Measurements from ENCODE around the gene INVS. TPM values are rescaled to one million over a fixed set of nuclear protein-coding genes. Genes with fewer than 3 reads are reported as not detected.
"Not testable (repeated sequence)": the region's sequence is repeated elsewhere in the genome, so short reads cannot be mapped to it uniquely, and the experiment has no call there.

The INVS gene, protein sequence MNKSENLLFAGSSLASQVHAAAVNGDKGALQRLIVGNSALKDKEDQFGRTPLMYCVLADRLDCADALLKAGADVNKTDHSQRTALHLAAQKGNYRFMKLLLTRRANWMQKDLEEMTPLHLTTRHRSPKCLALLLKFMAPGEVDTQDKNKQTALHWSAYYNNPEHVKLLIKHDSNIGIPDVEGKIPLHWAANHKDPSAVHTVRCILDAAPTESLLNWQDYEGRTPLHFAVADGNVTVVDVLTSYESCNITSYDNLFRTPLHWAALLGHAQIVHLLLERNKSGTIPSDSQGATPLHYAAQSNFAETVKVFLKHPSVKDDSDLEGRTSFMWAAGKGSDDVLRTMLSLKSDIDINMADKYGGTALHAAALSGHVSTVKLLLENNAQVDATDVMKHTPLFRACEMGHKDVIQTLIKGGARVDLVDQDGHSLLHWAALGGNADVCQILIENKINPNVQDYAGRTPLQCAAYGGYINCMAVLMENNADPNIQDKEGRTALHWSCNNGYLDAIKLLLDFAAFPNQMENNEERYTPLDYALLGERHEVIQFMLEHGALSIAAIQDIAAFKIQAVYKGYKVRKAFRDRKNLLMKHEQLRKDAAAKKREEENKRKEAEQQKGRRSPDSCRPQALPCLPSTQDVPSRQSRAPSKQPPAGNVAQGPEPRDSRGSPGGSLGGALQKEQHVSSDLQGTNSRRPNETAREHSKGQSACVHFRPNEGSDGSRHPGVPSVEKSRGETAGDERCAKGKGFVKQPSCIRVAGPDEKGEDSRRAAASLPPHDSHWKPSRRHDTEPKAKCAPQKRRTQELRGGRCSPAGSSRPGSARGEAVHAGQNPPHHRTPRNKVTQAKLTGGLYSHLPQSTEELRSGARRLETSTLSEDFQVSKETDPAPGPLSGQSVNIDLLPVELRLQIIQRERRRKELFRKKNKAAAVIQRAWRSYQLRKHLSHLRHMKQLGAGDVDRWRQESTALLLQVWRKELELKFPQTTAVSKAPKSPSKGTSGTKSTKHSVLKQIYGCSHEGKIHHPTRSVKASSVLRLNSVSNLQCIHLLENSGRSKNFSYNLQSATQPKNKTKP
- 10 to 100 TPM; 19.6 to 33.3 TPM for total RNA-seq
- polyA plus RNA-seq, result 1 to 10 TPM; 4.1 to 6.7 TPM
- long read RNA-seq, donor 1, partial matches to known transcripts, result 7 of 16 reads
- long read RNA-seq, donor 1, other reads (novel, unspliced or antisense), result 8 of 16 reads
- long read RNA-seq, donor 2, partial matches to known transcripts, result 0 of 17 reads
- long read RNA-seq, donor 2, other reads (novel, unspliced or antisense), result 16 of 17 reads

DNA sequence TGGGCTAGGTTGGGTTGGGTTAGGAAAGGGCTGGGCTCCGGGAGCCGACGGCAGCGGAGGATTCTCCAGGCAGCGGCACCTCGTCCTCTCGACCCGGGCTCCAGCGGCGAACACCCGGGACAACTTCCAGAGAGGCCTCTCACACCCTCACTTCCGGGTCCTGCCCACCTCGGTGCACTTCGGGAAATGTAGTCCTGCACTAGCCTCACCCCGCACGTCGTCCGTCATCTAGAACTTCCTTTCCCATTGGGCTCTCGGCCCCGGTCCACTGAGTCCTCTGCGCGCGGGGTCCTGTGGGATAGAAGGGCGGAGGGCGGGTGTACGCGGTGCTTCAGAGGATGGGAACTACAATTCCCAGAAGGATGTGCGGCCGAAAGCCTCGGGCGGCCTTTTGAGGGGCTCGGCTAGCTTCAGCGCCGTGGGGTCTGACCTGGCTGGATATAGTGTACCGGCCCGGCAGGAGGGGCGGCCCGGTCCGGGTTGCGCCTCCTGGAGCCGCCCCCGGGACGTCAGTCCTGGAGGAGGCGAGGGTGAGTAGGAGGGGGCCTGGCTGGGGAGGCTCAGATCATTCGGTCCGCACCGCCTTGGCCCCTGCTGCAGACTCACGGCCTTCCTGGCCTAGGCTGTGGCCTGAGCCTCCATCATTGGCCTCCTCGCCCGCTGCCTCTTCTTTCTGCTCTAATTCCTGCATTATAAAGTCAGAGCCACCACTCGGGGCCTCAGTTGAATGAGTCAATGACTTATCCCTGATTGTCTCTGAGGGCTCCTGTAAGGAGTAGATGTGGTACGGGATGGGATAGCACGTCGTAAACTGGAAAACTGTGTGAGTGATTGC is at the start of gene INVS, which contains the start of gene ERP44:
TSS of gene INVS (plus strand) at position 357 of the 835 bp plus-strand sequence. CDS start 5,279 bp downstream, outside the sequence.
TSS of gene ERP44 (minus strand) at position 114 of the 835 bp plus-strand sequence. CDS start 160 bp downstream, outside the sequence.
- DNase-seq (peak; percentile 99 to 100), ATAC-seq (ENCODE audit: low FRiP score) (peak; percentile 100)
- no peaks in the 10 kb centered on the region for H3K9me3 ChIP-seq (ENCODE audit: control insufficient read depth, low read length)
- H3K27ac ChIP-seq (ENCODE audit: low read depth in 1 of 2, low read length in 2 of 2), result peak within 1 kb of the TSS; percentile 63 to 84
- no peaks in the 10 kb centered on the region for H3K27me3 ChIP-seq (ENCODE audit: control insufficient read depth in 1 of 2, insufficient read depth in 2 of 2, low read length in 1 of 2)
- intact Hi-C loops (cut with DNase I), result loop anchor here in 1 of 2 donors (5.0 kb wide), 1 partner anchor 277 kb away; the partner anchor contains the start of gene NR4A3
- H3K36me3 ChIP-seq (ENCODE audit: control insufficient read depth in 1 of 2, insufficient read depth in 2 of 2, low read length in 1 of 2), result peaks cover under 1 to 3% of the 10 kb centered on the region in 2 donors
- 0 to 1% methylated on average over 54 of the region's 54 CpGs for WGBS, 2 donors
- no peaks in the 10 kb centered on the region for H3K4me1 ChIP-seq (ENCODE audit: control insufficient read depth in 1 of 2, insufficient read depth in 2 of 2, low read length in 2 of 2)
- peak within 1 kb of the TSS; percentile 83 to 84 for H3K4me3 ChIP-seq (ENCODE audit: low read length in 2 of 2)

DNA sequence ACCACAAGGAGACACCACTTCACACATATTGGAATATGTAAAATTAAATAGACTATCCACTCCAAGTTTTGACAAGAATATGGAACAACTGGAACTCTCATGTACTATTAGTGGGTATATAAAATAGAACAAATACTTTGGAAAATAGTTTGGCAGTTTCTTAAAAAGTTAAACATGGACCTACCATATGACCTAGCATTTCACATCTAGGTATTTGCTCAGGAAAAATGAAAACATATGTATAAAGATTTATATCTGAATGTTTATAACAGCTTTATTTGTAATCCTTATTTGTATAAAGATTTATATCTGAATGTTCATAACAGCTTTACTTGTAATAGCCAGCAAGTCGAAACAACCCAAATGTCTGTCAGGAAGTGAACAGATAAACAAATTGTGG is 49.5 kb upstream of the INVS start:
- WGBS, 2 donors, result 96 to 97% methylated on average over 1 of the region's 1 CpG
- Histone ChIP-seq H3K27me3 (ENCODE audit: control insufficient read depth in 1 of 2, insufficient read depth in 2 of 2, low read length in 1 of 2) (no peaks in the 10 kb centered on the region), H3K4me1 (ENCODE audit: control insufficient read depth in 1 of 2, insufficient read depth in 2 of 2, low read length in 2 of 2) (peaks cover 0 to 2% of the 10 kb centered on the region in 2 donors), H3K27ac (ENCODE audit: low read depth in 1 of 2, low read length in 2 of 2) (no peak overlapping the region), H3K4me3 (ENCODE audit: low read length in 2 of 2) (no peak overlapping the region), H3K9me3 (ENCODE audit: control insufficient read depth, low read length) (no peaks in the 10 kb centered on the region), H3K36me3 (ENCODE audit: control insufficient read depth in 1 of 2, insufficient read depth in 2 of 2, low read length in 1 of 2) (no peaks in the 10 kb centered on the region)
- DNase-seq, result no peak
- intact Hi-C loops (cut with DNase I), result loop anchor here in 1 of 2 donors (5.0 kb wide), 1 partner anchor 553 kb away; no protein-coding TSS in a partner anchor
- no peak for ATAC-seq (ENCODE audit: low FRiP score)

DNA sequence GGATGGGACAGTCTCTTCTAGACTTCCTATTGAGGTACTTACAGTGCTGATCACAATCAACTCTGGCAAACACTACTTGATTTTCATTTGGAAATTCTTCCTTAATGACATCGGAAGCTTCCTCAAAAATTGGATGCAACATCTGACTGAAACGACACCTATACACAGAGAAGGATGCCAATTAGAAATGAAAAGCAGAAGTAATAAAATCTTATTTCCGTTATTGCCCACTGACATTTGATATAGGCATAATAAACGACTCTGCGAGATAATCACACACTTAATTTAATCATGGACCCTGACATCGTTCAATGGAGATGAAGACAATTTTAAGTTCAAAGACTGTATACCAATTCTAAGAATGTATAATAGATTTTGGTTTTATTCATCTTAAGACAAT is 46.7 kb upstream of the INVS start:
- no peak overlapping the region for H3K27ac ChIP-seq (ENCODE audit: low read depth in 1 of 2, low read length in 2 of 2)
- peaks cover 0 to 2% of the 10 kb centered on the region in 2 donors for H3K4me1 ChIP-seq (ENCODE audit: control insufficient read depth in 1 of 2, insufficient read depth in 2 of 2, low read length in 2 of 2)
- H3K27me3 ChIP-seq (ENCODE audit: control insufficient read depth in 1 of 2, insufficient read depth in 2 of 2, low read length in 1 of 2), result no peaks in the 10 kb centered on the region
- WGBS, 2 donors, result 89% methylated on average over 6 of the region's 6 CpGs
- no peak overlapping the region for H3K4me3 ChIP-seq (ENCODE audit: low read length in 2 of 2)
- ATAC-seq (ENCODE audit: low FRiP score) (no peak), DNase-seq (no peak)
- H3K9me3 ChIP-seq (ENCODE audit: control insufficient read depth, low read length), result no peaks in the 10 kb centered on the region
- H3K36me3 ChIP-seq (ENCODE audit: control insufficient read depth in 1 of 2, insufficient read depth in 2 of 2, low read length in 1 of 2), result no peaks in the 10 kb centered on the region
- intact Hi-C loops (cut with DNase I), result no loop called here

DNA sequence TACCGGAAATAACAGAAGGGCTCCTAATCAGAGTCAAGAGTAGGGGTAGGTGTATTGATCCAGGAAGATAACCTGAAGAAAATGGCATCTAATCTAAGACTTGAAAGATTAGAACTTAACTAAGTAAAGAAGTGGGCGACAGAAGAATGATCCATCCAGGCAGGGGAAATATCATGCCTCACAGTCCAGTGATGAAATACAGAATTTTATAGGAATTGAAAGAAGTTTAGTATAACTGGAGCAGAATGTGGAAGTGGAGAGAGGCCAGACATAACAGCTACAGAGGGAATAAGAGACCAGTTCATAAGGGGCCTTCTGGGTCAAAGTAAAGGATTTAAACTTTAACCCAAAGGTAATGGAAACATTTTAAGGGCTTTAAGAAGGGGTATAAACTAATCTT is 42.5 kb upstream of the INVS start:
- Histone ChIP-seq H3K4me3 (ENCODE audit: low read length in 2 of 2) (no peak overlapping the region), H3K9me3 (ENCODE audit: control insufficient read depth, low read length) (no peaks in the 10 kb centered on the region), H3K27me3 (ENCODE audit: control insufficient read depth in 1 of 2, insufficient read depth in 2 of 2, low read length in 1 of 2) (no peaks in the 10 kb centered on the region), H3K27ac (ENCODE audit: low read depth in 1 of 2, low read length in 2 of 2) (no peak overlapping the region), H3K36me3 (ENCODE audit: control insufficient read depth in 1 of 2, insufficient read depth in 2 of 2, low read length in 1 of 2) (no peaks in the 10 kb centered on the region), H3K4me1 (ENCODE audit: control insufficient read depth in 1 of 2, insufficient read depth in 2 of 2, low read length in 2 of 2) (peaks cover 0 to 2% of the 10 kb centered on the region in 2 donors)
- intact Hi-C loops (cut with DNase I), result no loop called here
- ATAC-seq (ENCODE audit: low FRiP score) (no peak), DNase-seq (no peak)
- 94 to 95% methylated on average over 2 of the region's 2 CpGs for WGBS, 2 donors

DNA sequence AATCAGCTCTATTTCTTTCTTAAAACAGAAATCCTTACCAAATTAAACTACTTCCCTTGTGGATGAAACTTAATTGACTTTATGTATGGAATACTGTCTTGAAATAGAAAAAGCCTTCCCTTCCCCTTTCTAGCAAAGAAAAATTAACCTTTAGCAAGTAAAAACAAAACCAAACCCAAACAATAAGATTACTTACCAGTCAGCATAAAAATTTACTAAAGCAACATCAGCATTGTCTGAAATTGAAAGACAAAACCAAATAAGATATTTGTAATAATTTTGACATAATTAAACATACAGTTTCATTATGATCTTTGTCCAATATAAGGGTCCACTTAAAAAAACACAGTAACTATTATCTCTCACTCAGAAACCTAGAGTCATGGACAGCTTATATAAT is 41.4 kb upstream of the INVS start:
- H3K9me3 ChIP-seq (ENCODE audit: control insufficient read depth, low read length), result no peaks in the 10 kb centered on the region
- peaks cover 0 to 2% of the 10 kb centered on the region in 2 donors for H3K4me1 ChIP-seq (ENCODE audit: control insufficient read depth in 1 of 2, insufficient read depth in 2 of 2, low read length in 2 of 2)
- H3K27me3 ChIP-seq (ENCODE audit: control insufficient read depth in 1 of 2, insufficient read depth in 2 of 2, low read length in 1 of 2), result no peaks in the 10 kb centered on the region
- H3K27ac ChIP-seq (ENCODE audit: low read depth in 1 of 2, low read length in 2 of 2), result no peak overlapping the region
- intact Hi-C loops (cut with DNase I), result no loop called here
- H3K4me3 ChIP-seq (ENCODE audit: low read length in 2 of 2), result no peak overlapping the region
- no peaks in the 10 kb centered on the region for H3K36me3 ChIP-seq (ENCODE audit: control insufficient read depth in 1 of 2, insufficient read depth in 2 of 2, low read length in 1 of 2)
- DNase-seq (no peak), ATAC-seq (ENCODE audit: low FRiP score) (no peak)

DNA sequence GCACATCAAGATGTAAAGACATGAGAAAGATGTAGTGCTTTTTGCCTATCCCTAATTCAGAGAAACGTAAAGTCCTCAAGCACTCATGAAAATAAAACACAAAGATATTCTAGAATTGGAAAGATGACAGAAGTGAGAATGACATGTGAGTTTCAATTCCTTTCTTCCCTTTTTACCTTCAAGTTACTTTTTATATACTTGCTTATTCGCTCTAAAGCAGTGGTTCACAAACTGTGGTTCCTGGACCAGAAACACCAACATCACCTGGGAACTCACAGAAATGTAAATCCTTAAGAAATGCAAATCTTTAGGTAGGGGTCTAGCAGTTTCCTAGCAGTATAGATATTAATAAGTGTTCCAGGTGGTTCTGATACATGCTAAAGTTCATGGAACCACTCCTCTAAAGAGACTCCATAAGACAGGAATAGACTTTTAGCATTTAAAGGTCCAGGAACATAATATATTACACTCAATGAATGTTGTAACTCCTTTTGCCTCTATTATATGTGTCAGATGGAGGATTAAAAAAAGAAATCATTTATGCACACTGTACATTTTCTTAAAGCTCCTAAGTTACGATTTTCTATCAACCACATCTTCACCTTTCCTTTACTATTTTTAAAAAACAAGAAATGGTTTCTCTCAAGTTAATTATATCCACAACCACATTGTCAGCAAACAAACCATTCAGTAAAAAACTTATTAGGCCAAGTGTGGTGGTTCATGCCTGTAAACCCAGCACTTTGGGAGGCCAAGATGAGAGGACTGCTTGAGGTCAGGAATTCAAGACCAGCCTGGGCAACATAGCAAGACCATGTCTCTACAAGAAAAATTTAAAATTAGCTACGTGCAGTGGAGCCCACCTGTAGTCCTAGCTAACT is 40.1 kb upstream of the INVS start:
- 90 to 92% methylated on average over 4 of the region's 4 CpGs for WGBS, 2 donors
- no peak for DNase-seq
- no peak overlapping the region for H3K27ac ChIP-seq (ENCODE audit: low read depth in 1 of 2, low read length in 2 of 2)
- no peaks in the 10 kb centered on the region for H3K36me3 ChIP-seq (ENCODE audit: control insufficient read depth in 1 of 2, insufficient read depth in 2 of 2, low read length in 1 of 2)
- intact Hi-C loops (cut with DNase I), result no loop called here
- H3K9me3 ChIP-seq (ENCODE audit: control insufficient read depth, low read length), result no peaks in the 10 kb centered on the region
- H3K4me3 ChIP-seq (ENCODE audit: low read length in 2 of 2), result no peak overlapping the region
- peaks cover 0 to 2% of the 10 kb centered on the region in 2 donors for H3K4me1 ChIP-seq (ENCODE audit: control insufficient read depth in 1 of 2, insufficient read depth in 2 of 2, low read length in 2 of 2)
- ATAC-seq (ENCODE audit: low FRiP score), result no peak
- H3K27me3 ChIP-seq (ENCODE audit: control insufficient read depth in 1 of 2, insufficient read depth in 2 of 2, low read length in 1 of 2), result no peaks in the 10 kb centered on the region

DNA sequence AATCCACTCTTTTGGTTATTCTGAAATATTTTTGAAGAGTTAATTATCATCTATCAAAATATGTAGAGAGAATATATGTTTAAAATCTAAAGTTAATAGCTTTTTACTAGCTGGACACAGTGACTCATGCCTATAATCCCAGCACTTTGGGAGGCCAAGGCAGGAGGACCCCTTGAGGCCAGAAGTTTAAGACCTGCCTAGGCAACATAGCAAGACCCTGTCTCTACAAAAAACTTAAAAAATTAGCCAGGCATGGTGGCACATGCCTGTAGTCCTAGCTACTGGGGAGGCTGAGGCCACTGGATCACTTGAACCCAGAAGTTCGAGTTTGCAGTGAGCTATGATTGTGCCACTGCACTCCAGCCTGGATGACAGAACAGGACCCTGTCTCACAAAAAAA is 36.4 kb upstream of the INVS start:
- not testable (repeated sequence) for H3K4me3 ChIP-seq (ENCODE audit: low read length in 2 of 2)

More for the DNA sequence above, 36.4 kb upstream of the INVS start:
- not testable (repeated sequence) for H3K36me3 ChIP-seq (ENCODE audit: control insufficient read depth in 1 of 2, insufficient read depth in 2 of 2, low read length in 1 of 2); DNase-seq; H3K9me3 ChIP-seq (ENCODE audit: control insufficient read depth, low read length); H3K27ac ChIP-seq (ENCODE audit: low read depth in 1 of 2, low read length in 2 of 2); H3K4me1 ChIP-seq (ENCODE audit: control insufficient read depth in 1 of 2, insufficient read depth in 2 of 2, low read length in 2 of 2); ATAC-seq (ENCODE audit: low FRiP score); H3K27me3 ChIP-seq (ENCODE audit: control insufficient read depth in 1 of 2, insufficient read depth in 2 of 2, low read length in 1 of 2)
- WGBS, 2 donors, result 84 to 92% methylated on average over 1 of the region's 1 CpG
- intact Hi-C loops (cut with DNase I), result loop anchor here in 1 of 2 donors (10.0 kb wide), 1 partner anchor 62 kb away; no protein-coding TSS in a partner anchor

Data from aorta (tissue), 5 donors.